Measurements from ENCODE around the gene IL10RB.

GRCh38 chr21:33325222-33326067 lies 59.3 kb downstream of the IL10RB start:
- no peak for TF ChIP-seq CTCF (IDR thresholded peaks at IDR 0.05)
- no peak for TF ChIP-seq EZH2 (IDR thresholded peaks at IDR 0.05; ENCODE audit: borderline replicate concordance, insufficient read depth, low read depth, low read length, poor library complexity, severe bottlenecking)
